NT2/D1 (cell line): ENCODE data around the gene TRMO.

ENCODE experiments used
- SUZ12 ChIP-seq: IDR thresholded peaks from 2 replicates; pipeline ENCODE4 v1.6.1; 2011; ENCODE audit not compliant: insufficient read length, insufficient read depth; ENCODE audit errors: extremely low read depth
- YY1 ChIP-seq: IDR thresholded peaks from 2 replicates; pipeline ENCODE4 v1.6.1; 2011; ENCODE audit not compliant: insufficient read length, insufficient read depth
- ZNF274 ChIP-seq: IDR thresholded peaks from 2 replicates; pipeline ENCODE4 v1.6.1; 2011; ENCODE audit warnings: mild to moderate bottlenecking, low read depth, low read length

- TF ChIP-seq SUZ12 (no peak), ZNF274 (no peak), YY1 (no peak)
Measured at GRCh38 chr9:97895695-97896332, 26.5 kb downstream of the TRMO start.
